NB4 (cell line): ENCODE data around the gene ASPDH.

Experiments
- CTCF ChIP-seq: IDR thresholded peaks from one replicate; pipeline ENCODE4 v1.5.1; 2012; ENCODE audit warnings: low read depth, low read length
- POLR2A ChIP-seq: IDR thresholded peaks from 2 replicates; pipeline ENCODE4 v1.6.1; 2011; ENCODE audit warnings: mild to moderate bottlenecking; ENCODE audit not compliant: insufficient read length; ENCODE audit errors: extremely low read depth

- TF ChIP-seq CTCF: no peak
- no peak for TF ChIP-seq POLR2A
Observed at GRCh38 chr19:50509366-50509765, 4.3 kb downstream of the ASPDH start.
